Peyer's patch (tissue), 4 donors: Measurements from ENCODE around the gene RIC3. TPM values are rescaled to one million over a fixed set of nuclear protein-coding genes. Genes with fewer than 3 reads are reported as not detected.

ENCODE experiments used
- DNase-seq, 3 donors: peaks; one replicate each; pipeline ENCODE4 v3.0.0-alpha.2; 2017 to 2019
- H3K27ac ChIP-seq, 4 donors: fragments of 200-600 bp; sonication (generic); one replicate each; pipeline ENCODE4 v1.5.1; 2016 to 2019
- H3K27me3 ChIP-seq, 2 donors: fragments of 200-600 bp; sonication (generic); one replicate each; pipeline ENCODE4 v1.5.1; 2019
- H3K36me3 ChIP-seq, 3 donors: fragments of 200-600 bp; sonication (generic); one replicate each; pipeline ENCODE4 v1.5.1; 2016 to 2019
- H3K4me1 ChIP-seq, 4 donors: fragments of 200-600 bp; sonication (generic); one replicate each; pipeline ENCODE4 v1.5.1; 2016 to 2019
- H3K4me3 ChIP-seq, 4 donors: fragments of 200-600 bp; sonication (generic); 1 replicate in 3 of 4; 2 replicates in 1 of 4; pipeline ENCODE4 v1.5.1; 2016 to 2019; ENCODE audit warnings: mild to moderate bottlenecking in 1 of 4
- H3K9me3 ChIP-seq, 4 donors: fragments of 200-600 bp; sonication (generic); one replicate each; pipeline ENCODE4 v1.5.1; 2016 to 2019; ENCODE audit warnings: mild to moderate bottlenecking in 1 of 4
- POLR2A ChIP-seq, 2 donors: fragments of 450-650 bp; IDR thresholded peaks; one replicate each; pipeline ENCODE4 v1.5.1; 2017; ENCODE audit warnings: antibody characterized with exemption in 2 of 2, mild to moderate bottlenecking in 2 of 2, moderate library complexity in 2 of 2
- total RNA-seq, 4 donors: library from RNA; depleted of rRNA; stranded (reverse); fragments of >200 nt; gene quantifications; one replicate each; pipeline ENCODE4 v1.1.0, GENCODE V29; 2016
- TF ChIP-seq, protein P1 (sequence below), 6 experiments: fragments of 450-650 bp in 4 of 6; fragments of 200-600 bp in 2 of 6; sonication (generic) in 1 of 6; IDR thresholded peaks; one replicate each; pipeline ENCODE4 v1.5.1; 2017 to 2019; ENCODE audit warnings: antibody characterized with exemption in 6 of 6, mild to moderate bottlenecking in 3 of 6, moderate library complexity in 1 of 6

The RIC3 gene
- total RNA-seq, 4 donors from 2014 or later: 2.8 to 26.4 (median 4.9) TPM

DNA sequence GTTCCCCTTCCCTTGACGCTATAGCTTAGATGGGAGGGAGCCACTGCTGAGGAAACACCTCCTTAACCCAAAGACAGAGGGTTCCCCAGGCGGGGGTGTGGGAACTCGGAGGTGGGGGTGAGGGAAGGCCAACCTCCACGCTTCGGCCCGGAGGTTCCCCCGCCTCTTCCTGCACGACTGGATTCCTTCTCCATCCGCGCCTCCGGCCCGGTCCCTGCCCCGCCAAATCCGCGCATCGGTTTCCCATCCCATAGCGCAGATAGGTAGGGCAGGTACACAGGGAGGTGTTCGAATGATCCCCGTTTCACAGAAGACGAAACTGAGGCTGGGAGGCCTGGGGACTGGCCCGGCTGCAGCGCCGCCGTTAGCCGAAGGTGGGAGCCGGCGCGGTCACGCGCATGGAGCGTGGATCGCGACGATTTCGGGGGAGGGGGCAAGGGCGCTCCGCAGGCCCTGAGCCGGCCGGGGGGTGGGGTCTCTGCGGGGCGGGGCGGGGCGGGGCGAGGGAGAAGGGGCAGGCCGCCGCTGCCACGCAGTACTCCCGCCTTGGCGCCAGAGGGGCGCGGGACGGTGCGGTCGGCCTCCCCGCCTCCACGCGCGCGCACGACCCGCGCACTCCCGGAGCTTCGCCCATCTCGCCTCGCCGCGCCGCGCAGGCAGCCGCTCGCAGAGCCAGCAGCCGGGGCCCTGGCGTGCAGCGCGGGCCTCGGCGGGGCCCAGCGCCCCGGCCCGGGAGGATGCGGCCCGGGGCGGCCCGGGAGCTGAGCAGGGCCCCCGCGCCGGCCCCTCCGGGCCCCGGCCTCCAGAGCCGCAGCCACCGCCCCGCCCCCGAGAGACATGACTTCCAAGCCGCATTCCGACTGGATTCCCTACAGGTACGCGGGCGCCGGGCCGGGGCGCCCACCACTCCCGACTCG lies 87.9 kb downstream of the RIC3 start, which contains the start of gene TUB:
TUB (plus strand) TSS at position 538 of the 917 bp plus-strand sequence; CDS start at position 838, 300 bp downstream.
- H3K27ac ChIP-seq: no peak within 1 kb of the TSS
- no peak for TF ChIP-seq POLR2A (IDR thresholded peaks at IDR 0.05)
- TF ChIP-seq, protein P1, sequence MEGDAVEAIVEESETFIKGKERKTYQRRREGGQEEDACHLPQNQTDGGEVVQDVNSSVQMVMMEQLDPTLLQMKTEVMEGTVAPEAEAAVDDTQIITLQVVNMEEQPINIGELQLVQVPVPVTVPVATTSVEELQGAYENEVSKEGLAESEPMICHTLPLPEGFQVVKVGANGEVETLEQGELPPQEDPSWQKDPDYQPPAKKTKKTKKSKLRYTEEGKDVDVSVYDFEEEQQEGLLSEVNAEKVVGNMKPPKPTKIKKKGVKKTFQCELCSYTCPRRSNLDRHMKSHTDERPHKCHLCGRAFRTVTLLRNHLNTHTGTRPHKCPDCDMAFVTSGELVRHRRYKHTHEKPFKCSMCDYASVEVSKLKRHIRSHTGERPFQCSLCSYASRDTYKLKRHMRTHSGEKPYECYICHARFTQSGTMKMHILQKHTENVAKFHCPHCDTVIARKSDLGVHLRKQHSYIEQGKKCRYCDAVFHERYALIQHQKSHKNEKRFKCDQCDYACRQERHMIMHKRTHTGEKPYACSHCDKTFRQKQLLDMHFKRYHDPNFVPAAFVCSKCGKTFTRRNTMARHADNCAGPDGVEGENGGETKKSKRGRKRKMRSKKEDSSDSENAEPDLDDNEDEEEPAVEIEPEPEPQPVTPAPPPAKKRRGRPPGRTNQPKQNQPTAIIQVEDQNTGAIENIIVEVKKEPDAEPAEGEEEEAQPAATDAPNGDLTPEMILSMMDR (IDR thresholded peaks at IDR 0.05): no peak

DNA sequence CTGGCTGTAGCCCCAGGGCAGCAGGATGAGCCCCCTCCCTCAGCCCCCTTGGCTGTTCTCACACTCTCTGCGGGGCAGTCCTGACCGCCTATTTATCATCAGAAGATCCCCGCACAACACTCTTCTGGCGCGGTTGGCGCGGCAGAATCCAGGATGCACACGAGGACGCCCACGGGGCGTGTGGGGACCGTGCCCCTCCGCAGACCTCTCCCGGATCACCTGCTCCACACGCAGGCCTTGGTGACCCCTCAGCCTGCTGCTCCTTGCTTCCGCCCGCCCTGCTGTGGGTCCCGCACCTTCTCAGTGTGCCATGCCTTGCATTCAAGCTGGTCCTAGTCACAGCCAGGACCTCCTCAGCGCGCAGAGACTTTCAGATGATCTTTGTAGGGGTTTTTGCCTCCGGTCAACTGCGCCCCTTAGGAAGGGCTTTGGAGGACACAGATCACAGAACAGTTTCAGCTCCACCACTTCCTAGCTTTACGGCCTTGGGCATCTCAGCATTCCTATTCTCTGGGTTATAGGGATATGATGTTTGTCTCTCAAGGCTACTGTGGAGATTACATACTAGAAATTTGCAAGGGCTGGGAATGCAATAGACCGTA lies 88.7 kb downstream of the RIC3 start:
- H3K4me3 ChIP-seq: peak overlapping the region in 1 of 4 donors; percentile 54
- no peak for TF ChIP-seq POLR2A (IDR thresholded peaks at IDR 0.05)
- TF ChIP-seq, protein P1 (IDR thresholded peaks at IDR 0.05): no peak
- no peak for DNase-seq
- H3K36me3 ChIP-seq: no peaks in the 10 kb centered on the region
- H3K27me3 ChIP-seq: peaks cover 0 to 14% of the 10 kb centered on the region in 2 donors
- H3K9me3 ChIP-seq: no peaks in the 10 kb centered on the region
- H3K27ac ChIP-seq: no peak overlapping the region
- peaks cover 0 to 19% (median 2%) of the 10 kb centered on the region in 4 donors for H3K4me1 ChIP-seq

More for the DNA sequence above, 87.9 kb downstream of the RIC3 start, which contains the start of gene TUB:
- Histone ChIP-seq H3K9me3 (no peaks in the 10 kb centered on the region), H3K4me1 (peaks cover 0 to 19% (median 2%) of the 10 kb centered on the region in 4 donors), H3K36me3 (no peaks in the 10 kb centered on the region), H3K4me3 (peak within 1 kb of the TSS; percentile 28 to 55 (median 50)), H3K27me3 (peaks cover 0 to 14% of the 10 kb centered on the region in 2 donors)
- no peak for DNase-seq

DNA sequence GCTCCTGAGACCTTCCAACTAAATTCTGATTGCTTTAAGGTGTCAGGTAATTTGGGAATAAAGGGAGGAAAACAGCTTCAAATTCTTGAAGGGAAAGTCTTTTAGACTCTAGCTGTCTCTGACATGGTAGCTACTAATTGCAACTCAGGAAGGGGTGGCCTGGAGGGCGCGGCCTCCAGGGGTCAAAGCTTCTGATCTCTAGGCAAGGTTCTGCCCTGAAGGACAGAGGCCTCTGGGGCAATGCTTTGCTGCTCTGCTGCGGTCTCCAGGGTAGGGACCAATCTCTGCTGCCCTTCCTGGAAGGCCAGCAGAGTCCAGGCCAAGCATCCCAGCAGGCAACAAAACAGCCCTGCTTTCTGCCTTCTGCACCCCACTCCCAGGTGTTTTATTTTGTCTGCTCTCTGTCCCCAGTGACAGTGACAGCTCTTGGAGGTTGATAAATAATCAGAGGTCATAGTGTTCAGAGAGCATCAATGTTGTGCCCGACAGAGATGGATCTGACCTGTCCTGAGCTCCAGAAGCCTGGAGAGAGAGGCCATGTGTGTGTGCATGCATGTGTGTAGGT lies 89.6 kb downstream of the RIC3 start:
- Histone ChIP-seq H3K27me3 (peaks cover 0 to 14% of the 10 kb centered on the region in 2 donors), H3K9me3 (no peaks in the 10 kb centered on the region)
- TF ChIP-seq POLR2A (IDR thresholded peaks at IDR 0.05): no peak
- TF ChIP-seq, protein P1 (IDR thresholded peaks at IDR 0.05): no peak

DNA sequence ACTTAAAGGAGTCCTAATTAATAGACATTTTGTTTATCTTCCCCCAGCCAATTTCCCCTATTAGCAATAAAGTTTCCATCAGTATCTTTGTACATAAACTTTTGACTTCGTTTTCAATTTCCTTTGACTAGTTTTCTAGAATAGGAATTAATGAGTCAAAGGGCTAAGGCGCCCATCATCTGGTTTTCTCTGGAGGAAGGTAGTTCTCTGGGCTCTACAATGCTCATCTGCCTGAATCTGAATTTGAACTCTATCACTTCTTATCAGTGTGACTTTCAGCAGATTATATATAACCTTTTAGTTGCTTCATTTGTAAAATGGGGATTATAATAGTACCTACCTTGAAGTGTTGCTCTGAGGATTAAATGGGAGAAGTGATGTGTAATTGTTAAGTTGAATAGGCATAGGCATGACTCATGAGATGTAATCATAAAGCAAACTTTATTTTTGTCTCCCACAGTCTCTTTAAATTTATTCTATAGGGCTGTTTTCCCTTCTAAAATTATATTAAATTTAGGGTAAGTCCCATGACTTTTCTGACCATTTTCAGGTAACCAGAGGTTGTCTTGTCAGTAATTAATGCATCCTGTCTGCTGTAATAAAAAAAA lies 93.6 kb downstream of the RIC3 start:
- Histone ChIP-seq H3K4me3 (no peak overlapping the region), H3K4me1 (no peaks in the 10 kb centered on the region), H3K36me3 (no peaks in the 10 kb centered on the region), H3K27ac (no peak overlapping the region), H3K9me3 (no peaks in the 10 kb centered on the region), H3K27me3 (no peaks in the 10 kb centered on the region)
- TF ChIP-seq, protein P1 (IDR thresholded peaks at IDR 0.05): no peak
- no peak for TF ChIP-seq POLR2A (IDR thresholded peaks at IDR 0.05)
- no peak for DNase-seq

More for the DNA sequence above, 89.6 kb downstream of the RIC3 start:
- no peaks in the 10 kb centered on the region for H3K36me3 ChIP-seq
- no peak overlapping the region for H3K4me3 ChIP-seq
- no peak for DNase-seq
- H3K4me1 ChIP-seq: peaks cover 0 to 19% (median 2%) of the 10 kb centered on the region in 4 donors
- H3K27ac ChIP-seq: no peak overlapping the region
